Measurements from ENCODE around the gene CYP51A1. TPM values are rescaled to one million over a fixed set of nuclear protein-coding genes. Genes with fewer than 3 reads are reported as not detected.
"Not testable (repeated sequence)": the region's sequence is repeated elsewhere in the genome, so short reads cannot be mapped to it uniquely, and the experiment has no call there.

CYP51A1 gene
- polyA plus RNA-seq, 1 experiment, result 9.1 TPM

DNA sequence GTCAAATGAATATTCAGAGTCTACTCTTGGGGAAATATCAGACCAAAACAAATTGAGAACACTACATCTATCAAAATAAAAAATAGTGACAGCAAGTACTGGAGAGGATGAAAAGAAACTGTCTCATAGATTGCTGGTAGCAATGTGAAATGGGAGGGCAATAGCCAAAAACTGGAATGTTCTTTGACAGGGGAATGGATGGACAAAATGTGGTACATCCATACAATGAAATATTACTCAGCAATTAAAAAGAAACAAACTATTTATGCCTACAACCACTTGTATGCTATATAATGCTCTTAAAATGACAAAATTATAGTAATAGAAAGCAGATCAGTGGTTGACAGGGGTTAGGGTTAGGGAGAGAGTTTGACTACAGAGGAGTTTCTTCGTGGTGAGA is 46.0 kb downstream of the CYP51A1 start:
- ChIA-PET POLR2A (no interaction called here), CTCF (interaction anchor here (0.7 kb wide), 1 partner anchor 336 kb away, joined by 3 read pairs; no protein-coding TSS in a partner anchor)
- no peak overlapping the region for H3K4me3 ChIP-seq (ENCODE audit: low read depth, low read length)
- TF ChIP-seq, protein P1, sequence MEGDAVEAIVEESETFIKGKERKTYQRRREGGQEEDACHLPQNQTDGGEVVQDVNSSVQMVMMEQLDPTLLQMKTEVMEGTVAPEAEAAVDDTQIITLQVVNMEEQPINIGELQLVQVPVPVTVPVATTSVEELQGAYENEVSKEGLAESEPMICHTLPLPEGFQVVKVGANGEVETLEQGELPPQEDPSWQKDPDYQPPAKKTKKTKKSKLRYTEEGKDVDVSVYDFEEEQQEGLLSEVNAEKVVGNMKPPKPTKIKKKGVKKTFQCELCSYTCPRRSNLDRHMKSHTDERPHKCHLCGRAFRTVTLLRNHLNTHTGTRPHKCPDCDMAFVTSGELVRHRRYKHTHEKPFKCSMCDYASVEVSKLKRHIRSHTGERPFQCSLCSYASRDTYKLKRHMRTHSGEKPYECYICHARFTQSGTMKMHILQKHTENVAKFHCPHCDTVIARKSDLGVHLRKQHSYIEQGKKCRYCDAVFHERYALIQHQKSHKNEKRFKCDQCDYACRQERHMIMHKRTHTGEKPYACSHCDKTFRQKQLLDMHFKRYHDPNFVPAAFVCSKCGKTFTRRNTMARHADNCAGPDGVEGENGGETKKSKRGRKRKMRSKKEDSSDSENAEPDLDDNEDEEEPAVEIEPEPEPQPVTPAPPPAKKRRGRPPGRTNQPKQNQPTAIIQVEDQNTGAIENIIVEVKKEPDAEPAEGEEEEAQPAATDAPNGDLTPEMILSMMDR (IDR thresholded peaks at IDR 0.05; ENCODE audit: low read depth, low read length), result no peak
- H3K27me3 ChIP-seq (ENCODE audit: control insufficient read depth, insufficient read depth, low read length), result no peaks in the 10 kb centered on the region
- no peak for DNase-seq (ENCODE audit: low read depth, low spot score)
- H3K9me3 ChIP-seq (ENCODE audit: control insufficient read depth, insufficient read depth, low read length), result peaks cover 3% of the 10 kb centered on the region; the same call in 1 of the 2 replicates
- no peak overlapping the region for H3K27ac ChIP-seq (ENCODE audit: low read depth, low read length)

DNA sequence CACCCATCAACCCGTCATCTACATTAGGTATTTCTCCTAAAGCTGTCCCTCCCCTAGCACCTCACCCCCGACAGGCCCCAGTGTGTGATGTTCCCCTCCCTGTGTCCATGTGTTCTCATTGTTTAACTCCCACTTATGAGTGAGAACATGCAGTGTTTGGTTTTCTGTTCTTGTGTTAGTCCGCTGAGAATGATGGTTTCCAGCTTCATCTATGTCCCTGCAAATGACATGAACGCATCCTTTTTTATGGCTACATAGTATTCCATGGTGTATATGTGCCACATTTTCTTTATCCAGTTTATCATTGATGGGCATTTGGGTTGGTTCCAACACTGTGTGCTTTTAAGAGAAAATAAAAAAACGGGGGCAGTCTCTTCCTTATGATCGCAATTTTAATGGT is 50.4 kb downstream of the CYP51A1 start:
- DNase-seq (ENCODE audit: low read depth, low spot score); H3K9me3 ChIP-seq (ENCODE audit: control insufficient read depth, insufficient read depth, low read length); POLR2A ChIA-PET; H3K4me3 ChIP-seq (ENCODE audit: low read depth, low read length); H3K27ac ChIP-seq (ENCODE audit: low read depth, low read length); H3K27me3 ChIP-seq (ENCODE audit: control insufficient read depth, insufficient read depth, low read length): not testable (repeated sequence)
- CTCF ChIA-PET, result interaction anchor here (0.6 kb wide), 1 partner anchor 27 kb away, joined by 4 read pairs; no protein-coding TSS in a partner anchor

DNA sequence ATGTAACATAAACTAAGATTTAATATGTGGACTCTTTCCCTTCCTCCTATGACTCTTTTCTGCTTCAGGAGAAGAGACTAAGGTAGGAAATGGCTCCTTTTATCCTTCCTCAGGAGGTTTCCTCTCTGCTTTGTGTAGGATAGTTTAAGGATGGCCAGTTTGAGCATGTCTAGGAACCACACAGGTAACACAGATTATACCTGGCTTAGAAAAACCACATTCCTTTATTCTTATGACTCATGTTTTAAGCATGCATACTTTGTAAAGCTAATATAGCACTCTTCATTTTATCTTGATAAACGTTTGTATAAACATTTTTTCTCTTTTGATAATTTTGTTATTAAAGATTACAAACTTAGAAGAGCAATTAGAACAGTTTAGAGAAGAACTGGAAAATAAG is 57.8 kb downstream of the CYP51A1 start:
- TF ChIP-seq, protein P1 (IDR thresholded peaks at IDR 0.05; ENCODE audit: low read depth, low read length), result no peak
- POLR2A ChIA-PET, result no interaction called here
- H3K27ac ChIP-seq (ENCODE audit: low read depth, low read length), result no peak overlapping the region
- no peaks in the 10 kb centered on the region for H3K9me3 ChIP-seq (ENCODE audit: control insufficient read depth, insufficient read depth, low read length)
- no peak for DNase-seq (ENCODE audit: low read depth, low spot score)
- no peaks in the 10 kb centered on the region for H3K27me3 ChIP-seq (ENCODE audit: control insufficient read depth, insufficient read depth, low read length)
- CTCF ChIA-PET, result interaction anchor here (0.6 kb wide), 1 partner anchor 221 kb away, joined by 4 read pairs; no protein-coding TSS in a partner anchor
- no peak overlapping the region for H3K4me3 ChIP-seq (ENCODE audit: low read depth, low read length)

DNA sequence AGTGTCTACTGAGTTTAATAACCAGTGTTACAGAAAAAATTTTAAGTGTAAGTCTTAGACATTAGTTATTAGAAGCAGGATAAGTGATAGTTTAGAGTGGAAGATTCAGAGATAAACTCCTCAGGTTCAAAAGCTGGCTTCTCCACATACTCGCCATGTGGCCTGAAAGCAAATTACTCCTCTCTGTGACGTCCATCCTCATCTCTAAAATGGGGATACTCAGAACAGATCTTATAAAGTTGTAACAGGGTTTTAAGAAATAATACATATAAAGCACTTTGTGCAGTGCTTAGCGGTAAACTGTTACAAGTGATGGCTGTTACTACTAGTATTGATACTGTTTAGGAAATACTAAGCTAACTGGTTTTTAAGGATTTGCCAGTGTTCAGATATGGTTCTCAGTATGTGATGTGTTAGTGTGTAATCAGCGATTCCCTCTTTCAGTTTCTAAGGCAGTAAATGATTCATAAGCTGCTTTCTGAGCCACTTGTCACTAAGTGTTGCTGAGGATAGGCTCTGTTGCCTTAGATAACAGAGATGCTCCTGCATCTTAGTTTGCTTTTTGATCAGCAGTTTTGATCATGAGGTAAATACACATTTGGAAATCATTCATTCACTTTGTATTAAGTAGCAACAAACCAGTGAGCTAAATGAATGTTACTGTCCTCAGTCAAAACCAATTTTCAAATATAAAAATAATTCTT is 58.7 kb downstream of the CYP51A1 start:
- no peaks in the 10 kb centered on the region for H3K9me3 ChIP-seq (ENCODE audit: control insufficient read depth, insufficient read depth, low read length)
- H3K27me3 ChIP-seq (ENCODE audit: control insufficient read depth, insufficient read depth, low read length), result no peaks in the 10 kb centered on the region
- no peak overlapping the region for H3K27ac ChIP-seq (ENCODE audit: low read depth, low read length)
- no peak overlapping the region for H3K4me3 ChIP-seq (ENCODE audit: low read depth, low read length)
- POLR2A ChIA-PET, result no interaction called here
- no peak for DNase-seq (ENCODE audit: low read depth, low spot score)
- CTCF ChIA-PET, result no interaction called here
- TF ChIP-seq, protein P1 (IDR thresholded peaks at IDR 0.05; ENCODE audit: low read depth, low read length), result no peak

DNA sequence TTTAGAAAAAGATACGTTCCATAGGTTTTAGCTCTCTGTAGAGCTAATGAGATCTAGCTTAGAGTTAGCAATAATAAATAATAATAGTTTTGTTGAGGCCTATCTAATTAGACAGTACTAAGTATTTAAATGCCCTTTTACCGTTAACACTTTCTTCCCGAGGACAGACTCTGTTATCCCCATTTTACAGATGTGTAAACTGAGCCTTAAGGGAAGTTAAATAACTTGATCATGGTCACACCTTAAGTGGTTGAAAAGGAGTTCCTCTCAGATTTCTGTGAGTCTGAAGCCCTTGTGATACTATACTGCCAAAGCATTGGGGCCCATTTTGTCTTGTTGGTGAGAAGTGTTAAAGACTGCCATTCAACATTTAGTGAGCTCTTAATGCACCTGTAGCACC is 61.6 kb downstream of the CYP51A1 start:
- Histone ChIP-seq H3K27ac (ENCODE audit: low read depth, low read length) (no peak overlapping the region), H3K9me3 (ENCODE audit: control insufficient read depth, insufficient read depth, low read length) (no peaks in the 10 kb centered on the region), H3K27me3 (ENCODE audit: control insufficient read depth, insufficient read depth, low read length) (no peaks in the 10 kb centered on the region), H3K4me3 (ENCODE audit: low read depth, low read length) (no peak overlapping the region)
- no peak for DNase-seq (ENCODE audit: low read depth, low spot score)
- ChIA-PET POLR2A (no interaction called here), CTCF (interaction anchor here (1.1 to 1.2 kb wide), 2 partner anchors 191 to 389 kb away, joined by 3 to 4 read pairs; no protein-coding TSS in a partner anchor)
- TF ChIP-seq, protein P1 (IDR thresholded peaks at IDR 0.05; ENCODE audit: low read depth, low read length), result no peak
